Islet of Langerhans (tissue), 1 donor: ENCODE data around the gene HGF.
"Not testable (repeated sequence)": the region's sequence is repeated elsewhere in the genome, so short reads cannot be mapped to it uniquely, and the experiment has no call there.

Experiments used
- FAIRE-seq: peaks from one replicate; lab custom pipeline; 2011; peaks lifted over from hg19 to GRCh38; lab: Jason Lieb, UNC

Gene HGF

GRCh38 chr7:81769891-81770727, at the start of gene HGF:
TSS of gene HGF (minus strand) at chr7:81770047. CDS start at chr7:81769971, 76 bp downstream.
- FAIRE-seq, result no peak

- no peak for FAIRE-seq
Measured at GRCh38 chr7:81816312-81816711, 46.5 kb upstream of the HGF start.

GRCh38 chr7:81812866-81813476, 43.1 kb upstream of the HGF start:
- FAIRE-seq, result not testable (repeated sequence)

GRCh38 chr7:81811956-81812865, 42.4 kb upstream of the HGF start:
- FAIRE-seq, result no peak

GRCh38 chr7:81810476-81811155, 40.8 kb upstream of the HGF start:
- no peak for FAIRE-seq

- FAIRE-seq, result not testable (repeated sequence)
Measured at GRCh38 chr7:81808310-81808709, 38.5 kb upstream of the HGF start.

- FAIRE-seq, result no peak
Measured at GRCh38 chr7:81803267-81803666, 33.4 kb upstream of the HGF start.

GRCh38 chr7:81802251-81802650, 32.4 kb upstream of the HGF start:
- FAIRE-seq, result no peak

- FAIRE-seq, result no peak
Measured at GRCh38 chr7:81801532-81801931, 31.7 kb upstream of the HGF start.

GRCh38 chr7:81791568-81792518, 22.0 kb upstream of the HGF start:
- FAIRE-seq, result no peak

GRCh38 chr7:81790686-81791085, 20.8 kb upstream of the HGF start:
- no peak for FAIRE-seq

GRCh38 chr7:81790120-81790500, 20.3 kb upstream of the HGF start:
- no peak for FAIRE-seq

GRCh38 chr7:81789406-81790119, 19.7 kb upstream of the HGF start:
- no peak for FAIRE-seq

GRCh38 chr7:81788246-81788645, 18.4 kb upstream of the HGF start:
- no peak for FAIRE-seq

- FAIRE-seq, result peak; percentile 33
Measured at GRCh38 chr7:81783818-81784217, 14.0 kb upstream of the HGF start.

- FAIRE-seq, result peak; percentile 38
Measured at GRCh38 chr7:81780914-81781693, 11.3 kb upstream of the HGF start.

- no peak for FAIRE-seq
Measured at GRCh38 chr7:81779706-81780105, 9.9 kb upstream of the HGF start.

GRCh38 chr7:81777697-81778096, 7.8 kb upstream of the HGF start:
- no peak for FAIRE-seq

GRCh38 chr7:81776948-81777630, 7.2 kb upstream of the HGF start:
- no peak for FAIRE-seq
